WERI-Rb-1 (cell line): Measurements from ENCODE around the gene NAIF1.
"Not testable (repeated sequence)": the region's sequence is repeated elsewhere in the genome, so short reads cannot be mapped to it uniquely, and the experiment has no call there.

Source experiments
- DNase-seq: peaks from one replicate; pipeline ENCODE4 v3.0.0-alpha.2; 2020
- H3K27ac ChIP-seq: fragments of 250-450 bp; sonication (Bioruptor Pico); 2 replicates; pipeline ENCODE4 v1.5.1; 2020; ENCODE audit warnings: mild to moderate bottlenecking, moderate library complexity
- H3K27me3 ChIP-seq: fragments of 250-450 bp; sonication (Bioruptor Pico); 2 replicates; pipeline ENCODE4 v1.5.1; 2021; ENCODE audit warnings: mild to moderate bottlenecking, low read depth, moderate library complexity; ENCODE audit not compliant: insufficient read depth, severe bottlenecking
- H3K36me3 ChIP-seq: fragments of 250-450 bp; sonication (Bioruptor Pico); 2 replicates; pipeline ENCODE4 v1.5.1; 2020; ENCODE audit warnings: mild to moderate bottlenecking, moderate library complexity
- H3K4me3 ChIP-seq: 2 replicates; pipeline ENCODE4 v1.5.1; 2011; ENCODE audit warnings: low read depth, mild to moderate bottlenecking, control low read depth, low read length
- H3K9me3 ChIP-seq: fragments of 250-450 bp; sonication (Bioruptor Pico); 2 replicates; pipeline ENCODE4 v1.5.1; 2021; ENCODE audit warnings: mild to moderate bottlenecking, moderate library complexity; ENCODE audit not compliant: severe bottlenecking
- CTCF ChIP-seq: IDR thresholded peaks from 2 replicates; pipeline ENCODE4 v1.5.1; 2011; ENCODE audit warnings: low read depth, mild to moderate bottlenecking, control low read depth, inconsistent platforms, low read length

NAIF1 gene

GRCh38 chr9:128024761-128025308 is 42.3 kb downstream of the NAIF1 start:
- no peaks in the 10 kb centered on the region for H3K27me3 ChIP-seq
- H3K36me3 ChIP-seq: no peaks in the 10 kb centered on the region
- TF ChIP-seq CTCF: no peak
- H3K27ac ChIP-seq: no peak overlapping the region
- no peak overlapping the region for H3K4me3 ChIP-seq
- H3K9me3 ChIP-seq: no peaks in the 10 kb centered on the region
- DNase-seq: no peak

GRCh38 chr9:128023671-128024070 is 43.4 kb downstream of the NAIF1 start:
- not testable (repeated sequence) for H3K27me3 ChIP-seq, DNase-seq, H3K9me3 ChIP-seq, H3K4me3 ChIP-seq, H3K36me3 ChIP-seq, H3K27ac ChIP-seq

- Histone ChIP-seq H3K4me3 (no peak overlapping the region), H3K27ac (no peak overlapping the region), H3K9me3 (no peaks in the 10 kb centered on the region), H3K36me3 (no peaks in the 10 kb centered on the region), H3K27me3 (no peaks in the 10 kb centered on the region)
- no peak for TF ChIP-seq CTCF
- DNase-seq: no peak
These were observed 44.2 kb downstream of the NAIF1 start for GRCh38 chr9:128022886-128023285.

- Histone ChIP-seq H3K9me3 (no peaks in the 10 kb centered on the region), H3K27ac (no peak overlapping the region), H3K36me3 (no peaks in the 10 kb centered on the region), H3K27me3 (no peaks in the 10 kb centered on the region), H3K4me3 (no peak overlapping the region)
- DNase-seq: no peak
- no peak for TF ChIP-seq CTCF
These were observed 46.0 kb downstream of the NAIF1 start for GRCh38 chr9:128021098-128021497.

GRCh38 chr9:128020692-128021091 is 46.4 kb downstream of the NAIF1 start:
- Histone ChIP-seq H3K27ac (no peak overlapping the region), H3K27me3 (no peaks in the 10 kb centered on the region), H3K9me3 (no peaks in the 10 kb centered on the region), H3K36me3 (no peaks in the 10 kb centered on the region), H3K4me3 (no peak overlapping the region)
- DNase-seq: no peak
- peak; percentile 62 for TF ChIP-seq CTCF

- no peak for TF ChIP-seq CTCF
- no peak for DNase-seq
- Histone ChIP-seq H3K4me3 (no peak overlapping the region), H3K27me3 (no peaks in the 10 kb centered on the region), H3K36me3 (no peaks in the 10 kb centered on the region), H3K9me3 (peaks cover 4% of the 10 kb centered on the region), H3K27ac (no peak overlapping the region)
These were observed 51.4 kb downstream of the NAIF1 start for GRCh38 chr9:128015696-128016095.
